DLD1 (cell line): Measurements from ENCODE around the gene SPATA7.
"Not testable (repeated sequence)": the region's sequence is repeated elsewhere in the genome, so short reads cannot be mapped to it uniquely, and the experiment has no call there.

Experiments
- in situ Hi-C: cut with HindIII; loops from 2 replicates; pipeline ENCODE4 v1.10.0; 2017; ENCODE audit warnings: low sequenced_read_pairs

SPATA7 gene

DNA sequence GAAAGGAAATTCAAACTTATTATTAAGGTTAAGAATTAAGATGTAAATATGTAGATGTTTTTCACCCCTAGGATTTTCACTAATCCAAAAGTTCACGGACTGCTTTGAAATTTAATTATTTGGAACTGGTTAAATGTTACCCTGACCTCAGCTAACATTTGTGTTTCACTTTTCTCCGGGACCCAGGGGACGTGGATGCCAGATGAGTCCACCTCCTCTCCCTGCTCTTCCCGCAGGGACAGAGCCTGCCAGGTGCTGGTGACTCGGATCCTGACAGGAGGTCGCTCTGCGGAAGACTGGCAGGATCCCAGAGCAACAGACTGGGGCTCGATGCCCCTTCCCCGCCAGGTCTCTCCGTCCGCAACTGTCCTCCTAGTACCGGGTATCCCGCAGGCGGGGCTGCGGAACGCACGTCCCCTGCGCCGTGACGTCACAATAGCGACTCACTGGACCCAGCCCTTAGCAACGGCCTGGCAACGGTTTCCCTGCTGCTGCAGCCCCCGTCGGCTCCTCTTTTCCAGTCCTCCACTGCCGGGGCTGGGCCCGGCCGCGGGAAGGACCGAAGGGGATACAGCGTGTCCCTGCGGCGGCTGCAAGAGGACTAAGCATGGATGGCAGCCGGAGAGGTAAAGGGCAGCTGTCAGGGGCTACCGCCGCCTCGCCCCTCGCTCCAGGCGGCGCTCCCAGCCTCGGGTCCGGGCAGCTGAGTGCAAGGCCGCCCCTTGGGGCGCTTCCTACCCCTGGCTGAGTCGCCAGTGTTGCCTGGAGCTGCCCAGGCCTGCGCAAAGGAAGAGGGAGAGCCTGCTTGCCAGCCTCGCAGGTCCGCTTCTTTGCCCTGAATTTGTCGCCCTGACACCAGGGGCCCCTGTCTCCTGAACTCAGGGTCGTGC, at the start of gene SPATA7:
Gene SPATA7 (plus strand): TSS at position 446 of the 890 bp plus-strand sequence. CDS start 162 bp downstream, at position 608.
- in situ Hi-C loops: no loop called here

DNA sequence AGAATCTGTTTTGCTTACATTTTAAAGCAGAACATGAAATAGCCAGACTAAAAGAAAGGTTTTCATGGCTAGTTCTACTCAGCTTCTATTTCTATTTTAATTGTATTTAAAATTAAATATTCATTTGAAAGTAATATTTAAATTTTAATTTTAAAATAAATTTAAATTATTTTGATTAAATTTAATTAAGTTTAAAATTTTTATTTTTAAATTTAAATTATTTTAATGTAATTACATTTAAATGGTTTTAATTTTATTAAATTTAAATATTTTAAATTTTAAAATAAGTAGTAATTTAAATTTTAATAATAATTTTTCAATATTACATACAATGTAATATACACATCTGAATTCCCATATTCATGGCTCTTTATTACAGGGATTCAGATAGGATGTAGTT, 45.1 kb upstream of the SPATA7 start:
- in situ Hi-C loops: no loop called here

DNA sequence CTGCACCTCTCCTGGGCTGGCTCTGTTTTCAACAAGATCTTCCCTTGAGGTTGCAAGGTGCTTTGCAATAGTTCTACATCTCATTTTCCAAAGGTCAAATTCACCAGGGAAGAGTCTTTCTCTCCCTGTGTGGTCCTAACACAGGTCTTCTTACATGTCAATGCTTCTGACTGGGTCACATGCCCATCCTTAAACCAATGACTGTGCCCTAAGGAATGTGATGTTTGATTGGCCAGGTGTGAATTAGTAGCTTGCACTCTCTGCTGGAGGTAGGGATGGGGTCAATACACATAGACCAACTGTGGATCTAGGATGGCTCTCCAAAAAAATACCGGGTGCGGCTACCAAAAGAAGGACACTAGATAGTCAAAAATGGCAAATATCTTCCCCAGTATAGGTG, 42.5 kb upstream of the SPATA7 start:
- in situ Hi-C loops: no loop called here

DNA sequence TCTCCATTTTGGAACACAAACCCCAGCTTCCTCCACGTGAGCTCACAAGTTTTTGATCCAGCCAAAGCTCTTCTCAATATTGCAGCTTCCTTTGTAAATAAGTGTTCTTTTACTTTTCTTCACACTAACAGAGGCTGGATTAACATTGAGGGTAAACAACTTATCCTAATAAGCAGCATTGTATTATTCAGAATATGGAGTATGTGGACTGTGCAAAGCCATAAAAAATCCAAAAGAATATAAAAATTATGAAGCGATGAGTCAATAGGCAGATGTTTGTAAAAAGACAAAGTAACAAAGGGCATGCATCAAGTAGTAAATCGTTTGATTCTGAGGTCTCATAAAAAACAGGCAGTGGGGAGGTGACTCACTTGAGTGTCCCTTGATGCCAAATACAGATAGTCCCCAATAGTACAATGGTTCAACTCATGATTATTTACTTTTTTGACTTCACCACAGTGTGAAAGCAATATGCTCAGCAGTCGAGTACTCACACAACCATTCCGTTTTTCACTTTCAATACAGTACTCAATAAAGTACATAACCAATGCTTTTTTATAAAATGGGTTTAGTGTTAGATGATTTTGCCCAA, 39.3 kb upstream of the SPATA7 start:
- in situ Hi-C loops: no loop called here

GRCh38 chr14:88348546-88348945, 36.9 kb upstream of the SPATA7 start:
- in situ Hi-C loops: no loop called here

DNA sequence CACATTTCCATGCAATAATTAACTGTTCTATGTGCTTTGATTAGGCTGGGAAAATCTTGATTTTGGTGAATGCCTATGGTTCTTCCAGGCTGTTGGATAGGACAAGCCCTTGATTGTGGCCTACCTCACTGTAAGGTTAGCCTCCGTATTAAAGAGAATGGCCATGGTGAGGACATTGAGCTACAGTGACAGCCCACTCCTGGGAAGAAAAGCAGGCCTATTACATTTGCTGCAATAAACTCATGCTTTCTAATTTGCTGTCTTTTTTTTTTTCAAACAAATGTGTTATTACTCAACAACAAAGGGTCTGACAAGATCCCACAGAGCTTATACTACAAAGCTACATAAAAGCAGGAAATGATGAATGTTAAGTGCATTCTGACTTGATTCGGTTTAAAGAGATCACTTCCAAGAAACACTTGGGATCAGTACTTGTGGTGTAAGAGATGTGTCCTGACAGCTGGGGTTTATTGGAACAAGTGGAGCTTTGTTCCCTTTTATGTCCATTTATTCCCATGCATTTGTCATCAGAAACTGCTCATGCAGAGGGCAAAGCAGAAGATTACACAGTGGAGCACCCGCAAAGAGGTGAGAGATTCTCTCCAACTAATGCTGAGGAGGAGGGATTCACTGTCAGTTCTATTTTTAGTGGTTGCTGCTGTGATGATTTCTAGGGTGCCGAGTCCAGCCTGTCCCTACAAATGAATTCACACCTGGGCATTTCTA, 33.3 kb upstream of the SPATA7 start:
- in situ Hi-C loops: no loop called here

DNA sequence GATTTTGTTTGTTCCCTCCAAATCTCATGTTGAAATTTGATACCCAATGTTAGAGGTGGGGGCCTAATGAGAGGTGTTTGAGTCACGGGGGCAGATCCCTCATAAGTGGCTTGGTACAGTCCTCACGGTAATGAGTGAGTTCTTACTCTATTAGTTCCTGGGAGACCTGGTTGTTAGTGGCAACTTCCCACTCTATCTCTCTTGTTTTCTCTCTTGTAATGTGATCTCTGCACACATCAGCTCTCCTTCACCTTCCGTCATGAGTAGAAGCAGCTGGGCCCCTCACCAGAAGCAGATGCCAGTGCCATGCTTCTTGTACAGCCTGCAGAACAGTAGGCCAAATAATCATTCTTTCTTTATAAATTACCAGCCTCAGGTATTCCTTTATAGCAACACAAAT, 32.8 kb upstream of the SPATA7 start:
- in situ Hi-C loops: no loop called here

GRCh38 chr14:88354358-88354757, 31.1 kb upstream of the SPATA7 start:
- in situ Hi-C loops: no loop called here

DNA sequence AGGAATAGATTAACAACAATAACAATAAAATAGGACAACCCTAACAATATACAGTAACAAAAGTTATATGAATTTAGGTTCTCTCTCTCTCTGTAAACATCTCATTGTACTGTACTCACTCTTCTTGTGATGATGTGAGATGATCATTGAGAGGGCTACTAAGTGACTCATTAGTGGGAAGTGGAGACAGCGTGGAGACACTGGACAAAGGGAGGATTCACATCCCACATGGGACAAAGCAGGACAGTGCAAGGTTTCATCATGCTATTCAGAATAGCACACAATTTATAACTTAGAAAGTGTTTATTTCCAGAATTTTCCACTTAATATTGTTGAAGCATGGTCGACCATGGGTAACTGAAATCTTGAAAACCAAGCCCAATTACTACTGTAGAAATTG, 26.0 kb upstream of the SPATA7 start:
- in situ Hi-C loops: no loop called here

DNA sequence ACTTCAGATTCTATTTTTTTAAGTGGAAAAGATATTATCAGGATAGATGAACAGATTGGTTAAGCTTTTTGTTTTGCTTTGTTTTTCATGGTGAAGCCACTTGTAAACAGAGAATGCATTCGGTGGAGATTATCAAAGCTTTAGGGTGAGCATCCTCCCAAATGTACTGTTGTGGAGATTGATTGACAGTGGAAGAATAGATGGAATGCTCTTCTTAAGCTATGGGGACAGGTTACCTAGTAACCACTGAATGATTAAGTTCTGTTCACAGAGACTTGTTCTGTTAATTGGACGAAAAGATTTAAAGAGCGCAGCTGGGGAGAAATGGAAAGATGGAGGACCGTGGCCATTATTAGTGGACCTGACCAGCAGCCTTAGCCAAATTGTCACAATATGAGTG, 21.8 kb upstream of the SPATA7 start:
- in situ Hi-C loops: no loop called here

DNA sequence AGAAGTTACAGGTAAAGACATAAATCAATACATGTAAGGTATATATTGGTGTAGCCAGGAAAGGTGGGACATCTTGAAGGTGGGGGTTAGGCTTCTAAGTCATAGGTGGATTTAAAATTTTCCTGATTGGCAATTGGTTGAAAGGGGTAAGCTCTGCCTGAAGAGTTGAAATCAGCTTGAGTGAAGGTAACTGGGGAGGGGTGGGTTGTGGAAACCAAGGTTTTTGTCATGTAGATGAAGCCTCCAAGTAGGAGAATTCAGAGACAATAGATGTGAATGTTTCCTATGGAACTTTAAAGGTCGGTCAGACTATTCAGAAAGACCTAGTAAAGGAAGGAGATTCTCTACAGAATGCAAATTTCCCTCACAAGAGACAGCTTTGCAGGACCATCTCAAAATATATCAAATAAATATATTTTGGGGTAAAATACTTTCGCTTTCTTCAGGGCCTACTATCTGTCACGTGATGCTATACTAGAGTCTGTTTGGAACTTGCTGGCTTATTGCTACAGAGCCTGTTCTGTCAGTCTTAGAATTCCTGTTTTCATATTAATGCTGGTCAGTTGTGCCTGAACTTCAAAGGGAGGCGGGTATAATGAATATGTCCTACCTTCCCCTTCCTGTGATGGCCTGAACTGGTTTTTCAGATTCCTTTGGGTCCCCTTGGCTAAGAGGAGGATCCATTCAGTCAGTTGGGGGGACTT, 20.6 kb upstream of the SPATA7 start:
- in situ Hi-C loops: no loop called here

GRCh38 chr14:88369496-88369895, 16.0 kb upstream of the SPATA7 start:
- in situ Hi-C loops: no loop called here

GRCh38 chr14:88379706-88380343, 5.6 kb upstream of the SPATA7 start:
- in situ Hi-C loops: no loop called here

GRCh38 chr14:88380405-88380804, 5.1 kb upstream of the SPATA7 start:
- in situ Hi-C loops: no loop called here

DNA sequence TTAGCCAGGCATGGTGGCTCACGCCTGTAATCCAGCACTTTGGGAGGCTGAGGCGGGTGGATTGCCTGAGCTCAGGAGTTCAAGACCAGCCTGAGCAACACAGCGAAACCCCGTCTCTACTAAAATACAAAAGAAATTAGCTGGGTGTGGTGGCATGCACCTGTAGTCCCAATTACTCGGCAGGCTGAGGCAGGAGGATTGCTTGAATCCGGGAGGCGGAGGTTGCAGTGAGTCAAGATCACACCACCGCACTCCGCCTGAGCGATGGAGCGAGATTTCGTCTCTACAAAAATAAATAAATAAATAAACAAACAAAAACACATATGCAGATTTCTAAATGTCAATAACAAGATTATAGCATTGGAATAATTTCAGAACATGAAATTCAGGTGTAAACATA, 3.8 kb upstream of the SPATA7 start:
- in situ Hi-C loops: not testable (repeated sequence)

DNA sequence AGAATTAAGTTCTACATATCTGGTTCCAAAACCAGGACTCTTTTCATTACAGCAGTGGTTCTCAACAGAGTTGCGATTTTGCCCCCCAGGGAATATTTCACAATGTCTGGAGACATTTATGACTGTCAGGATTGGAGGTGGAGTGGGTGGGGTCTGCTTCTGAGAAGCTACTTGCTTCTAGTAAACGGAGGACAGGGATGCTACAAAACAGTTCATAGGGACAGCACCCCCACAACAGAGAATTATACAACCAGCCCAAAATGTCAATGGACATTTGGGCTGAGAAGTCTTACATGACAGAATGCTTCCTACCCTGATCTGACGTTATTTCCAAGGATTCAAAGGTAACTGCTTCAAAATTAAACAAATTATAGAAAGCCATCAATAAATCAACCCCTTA, 739 bp upstream of the SPATA7 start:
- in situ Hi-C loops: no loop called here

- in situ Hi-C loops: no loop called here
Measured at GRCh38 chr14:88386256-88386794, 868 bp downstream of the SPATA7 start.

- in situ Hi-C loops: no loop called here
Measured at GRCh38 chr14:88388741-88389282, 3.4 kb downstream of the SPATA7 start.

GRCh38 chr14:88392609-88393008, 7.2 kb downstream of the SPATA7 start:
- in situ Hi-C loops: no loop called here

- in situ Hi-C loops: no loop called here
Measured at GRCh38 chr14:88411039-88411438, 25.6 kb downstream of the SPATA7 start.
